Measurements from ENCODE around the gene CCDC87.
"Not testable (repeated sequence)": the region's sequence is repeated elsewhere in the genome, so short reads cannot be mapped to it uniquely, and the experiment has no call there.

Gene CCDC87

GRCh38 chr11:66592457-66593302, at the start of gene CCDC87, which contains the start of gene CCS:
CCDC87 (minus strand) TSS chr11:66593063; CDS start chr11:66593015, 48 bp downstream.
CCS (plus strand) TSS chr11:66593185; CDS start chr11:66593262, 77 bp downstream.
- peak; percentile 99 for DNase-seq (ENCODE audit: low spot score)

- no peak for DNase-seq (ENCODE audit: low spot score)
Observed at GRCh38 chr11:66641834-66642233, 49.0 kb upstream of the CCDC87 start.

GRCh38 chr11:66639814-66640340, 47.0 kb upstream of the CCDC87 start:
- not testable (repeated sequence) for DNase-seq (ENCODE audit: low spot score)

- DNase-seq (ENCODE audit: low spot score): peak; percentile 57
Observed at GRCh38 chr11:66639066-66639813, 46.4 kb upstream of the CCDC87 start.

GRCh38 chr11:66638177-66639065, 45.6 kb upstream of the CCDC87 start, which contains the start of gene RBM4:
RBM4 (plus strand) TSS chr11:66638703; CDS start chr11:66639712, 1,009 bp downstream.
- DNase-seq (ENCODE audit: low spot score): peak; percentile 100

GRCh38 chr11:66637557-66638176, 44.8 kb upstream of the CCDC87 start:
- DNase-seq (ENCODE audit: low spot score): no peak

GRCh38 chr11:66636411-66636810, 43.5 kb upstream of the CCDC87 start:
- no peak for DNase-seq (ENCODE audit: low spot score)

- DNase-seq (ENCODE audit: low spot score): no peak
Observed at GRCh38 chr11:66632952-66633351, 40.1 kb upstream of the CCDC87 start.

GRCh38 chr11:66631883-66632282, 39.0 kb upstream of the CCDC87 start:
- no peak for DNase-seq (ENCODE audit: low spot score)

GRCh38 chr11:66629356-66629755, 36.5 kb upstream of the CCDC87 start:
- no peak for DNase-seq (ENCODE audit: low spot score)

- DNase-seq (ENCODE audit: low spot score): no peak
Observed at GRCh38 chr11:66628061-66628603, 35.3 kb upstream of the CCDC87 start.

- no peak for DNase-seq (ENCODE audit: low spot score)
Observed at GRCh38 chr11:66626926-66627325, 34.1 kb upstream of the CCDC87 start.

- no peak for DNase-seq (ENCODE audit: low spot score)
Observed at GRCh38 chr11:66626382-66626781, 33.5 kb upstream of the CCDC87 start.

GRCh38 chr11:66625752-66626149, 32.9 kb upstream of the CCDC87 start:
- no peak for DNase-seq (ENCODE audit: low spot score)

- no peak for DNase-seq (ENCODE audit: low spot score)
Observed at GRCh38 chr11:66625041-66625751, 32.3 kb upstream of the CCDC87 start.

GRCh38 chr11:66624450-66624849, 31.6 kb upstream of the CCDC87 start:
- DNase-seq (ENCODE audit: low spot score): no peak

- peak; percentile 31 for DNase-seq (ENCODE audit: low spot score)
Observed at GRCh38 chr11:66619080-66619554, 26.3 kb upstream of the CCDC87 start.

- no peak for DNase-seq (ENCODE audit: low spot score)
Observed at GRCh38 chr11:66617155-66617834, 24.4 kb upstream of the CCDC87 start.

- DNase-seq (ENCODE audit: low spot score): peak; percentile 98
Observed at GRCh38 chr11:66616379-66617154, 23.7 kb upstream of the CCDC87 start, which contains the start of gene RBM14. RBM14 (plus strand) TSS chr11:66616630; CDS start chr11:66616721, 91 bp downstream.

All from hematopoietic multipotent progenitor cell treated with erythropoietin and hydrocortisone succinate and interleukin-3 and kit ligand, for 17 days (in vitro differentiated cells).